ENCODE data around the gene WWOX.

WWOX gene

DNA sequence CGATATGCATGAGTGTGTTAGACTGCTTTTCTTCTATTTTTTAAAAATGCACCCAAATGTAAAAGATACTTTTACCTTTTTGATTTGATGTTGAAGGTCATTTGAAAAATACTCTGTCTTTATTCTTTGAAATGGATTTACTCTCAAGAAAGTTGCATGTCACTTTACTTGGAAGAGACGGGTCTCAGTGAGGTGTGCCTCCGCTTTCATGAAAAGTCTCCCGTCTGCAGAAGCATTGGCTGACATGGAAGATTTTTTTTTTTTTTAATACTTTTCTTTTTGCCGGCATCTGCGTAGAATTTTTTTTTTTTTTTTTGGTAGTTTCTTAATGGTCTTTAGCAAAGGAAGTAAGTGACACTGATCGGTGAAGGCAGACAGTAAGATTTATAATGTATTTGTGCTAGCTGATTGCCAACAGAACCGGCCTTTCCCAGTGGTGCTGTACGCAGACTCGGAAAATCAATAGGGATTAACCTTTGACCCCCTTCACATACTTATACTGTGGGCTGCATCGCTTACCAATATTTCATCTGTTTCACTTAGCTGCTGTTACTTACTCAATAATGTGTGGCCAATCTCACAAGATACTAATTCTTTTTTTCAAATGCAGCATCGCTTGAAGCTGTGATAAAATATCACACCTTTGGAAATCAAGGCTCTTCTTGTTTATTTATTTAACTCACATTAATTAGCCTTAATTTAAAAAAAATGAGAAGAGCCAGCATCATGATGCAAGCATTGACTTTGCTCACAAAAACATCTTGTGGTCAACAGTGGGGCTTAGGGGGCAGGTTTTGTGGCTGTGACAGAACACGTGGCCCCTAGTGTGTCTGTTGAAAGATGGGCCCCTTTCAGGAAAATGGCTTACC is 383.9 kb downstream of the WWOX start:
- no peak for DNase-seq

GRCh38 chr16:78484509-78485058 is 385.1 kb downstream of the WWOX start:
- DNase-seq, result no peak

- no peak for DNase-seq
These were observed 385.9 kb downstream of the WWOX start for GRCh38 chr16:78485188-78485916.

DNA sequence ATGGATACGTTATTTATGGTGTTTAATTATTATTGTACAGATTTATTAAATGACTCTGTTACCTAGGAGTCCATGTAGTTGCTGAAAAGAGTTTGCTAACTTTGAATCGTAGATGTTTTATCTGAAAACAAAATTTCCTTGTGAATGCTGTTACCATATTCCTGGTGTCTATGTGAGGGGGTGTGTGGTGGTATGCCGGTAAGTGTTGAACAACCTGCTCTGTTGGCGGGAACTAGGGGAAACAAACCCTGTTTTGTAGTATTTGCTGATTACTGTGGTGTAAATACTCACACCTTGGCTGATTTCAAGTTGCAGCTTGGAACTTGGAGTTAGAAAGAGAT is 386.4 kb downstream of the WWOX start:
- DNase-seq, result no peak

- DNase-seq, result no peak
These were observed 388.0 kb downstream of the WWOX start for GRCh38 chr16:78487471-78487870.

GRCh38 chr16:78489072-78489471 is 389.6 kb downstream of the WWOX start:
- no peak for DNase-seq

DNA sequence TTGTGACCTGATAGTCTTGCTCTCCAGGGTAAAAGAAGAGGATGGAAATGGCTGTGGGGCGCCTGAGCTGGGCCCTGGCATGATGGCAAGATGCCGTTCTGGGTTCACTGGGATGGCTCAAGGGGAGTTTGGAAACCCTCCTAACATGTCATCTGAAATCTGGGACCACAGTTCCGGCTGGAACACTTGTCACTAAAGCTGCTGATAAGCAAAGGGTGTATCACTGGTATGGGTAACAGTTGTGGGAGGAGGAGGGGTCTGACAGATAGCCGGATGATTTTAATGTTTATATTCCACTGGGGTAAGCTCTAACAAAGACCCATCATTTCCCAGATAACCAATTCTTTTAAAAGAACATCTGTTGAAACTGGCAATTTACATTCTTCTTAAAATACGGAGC is 390.2 kb downstream of the WWOX start:
- no peak for DNase-seq

DNA sequence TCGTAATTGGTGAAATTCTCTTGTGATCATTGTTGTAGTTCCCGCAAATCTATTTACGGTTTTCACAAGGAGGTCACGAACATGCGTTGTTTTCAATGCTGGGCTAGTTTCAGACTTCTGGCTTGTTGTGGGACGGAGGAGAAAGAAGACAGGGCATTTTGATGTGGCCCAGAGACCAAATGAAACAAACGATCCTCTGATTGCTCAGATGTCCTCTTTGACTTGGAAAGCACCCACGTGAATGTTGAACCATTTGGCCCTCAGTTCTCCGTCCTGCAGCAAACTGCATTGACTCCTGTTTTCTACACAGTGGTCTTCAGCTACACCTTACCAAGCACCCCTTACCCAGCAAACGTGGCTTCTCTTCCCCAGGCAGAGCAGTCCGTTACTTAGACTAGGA is 391.0 kb downstream of the WWOX start:
- DNase-seq, result no peak

GRCh38 chr16:78490847-78491246 is 391.4 kb downstream of the WWOX start:
- DNase-seq, result no peak

DNA sequence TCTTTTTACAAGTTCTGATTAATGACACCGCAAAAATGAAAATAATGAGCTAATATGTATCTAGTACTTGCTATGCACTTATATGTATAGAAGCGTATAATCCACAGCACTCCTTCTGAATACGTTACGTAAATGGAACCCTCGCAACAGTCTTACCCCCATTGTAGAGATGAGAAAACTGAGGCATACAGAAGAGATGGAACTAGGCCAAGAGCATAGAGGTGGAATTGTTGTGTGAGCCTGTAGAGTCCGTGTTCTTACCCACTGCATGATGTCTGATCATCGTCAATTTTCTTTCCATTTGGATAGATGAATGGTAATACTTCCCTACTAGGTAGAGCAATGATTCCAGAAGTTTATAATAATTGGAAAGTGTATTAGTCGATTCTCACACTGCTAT is 394.1 kb downstream of the WWOX start:
- no peak for DNase-seq

- no peak for DNase-seq
These were observed 394.7 kb downstream of the WWOX start for GRCh38 chr16:78494105-78494504.

DNA sequence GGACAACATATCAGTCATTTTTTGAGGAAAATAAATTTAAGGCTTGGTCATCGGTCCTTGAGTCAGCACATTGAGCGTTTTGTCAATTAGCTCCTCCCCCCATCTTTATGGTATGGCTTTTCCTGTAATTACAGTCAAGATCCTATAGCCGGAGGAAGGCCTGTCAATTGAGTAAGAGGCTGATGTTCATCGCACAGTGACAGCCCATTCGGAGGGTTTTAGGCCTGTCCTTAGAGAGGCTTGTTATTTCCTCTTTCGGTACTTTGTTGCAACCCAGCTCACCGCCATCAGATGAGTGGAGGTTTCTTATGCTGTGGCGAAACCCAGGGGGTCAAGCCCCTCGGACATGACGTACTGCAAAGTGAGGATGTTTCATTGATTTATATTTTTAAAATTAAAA is 395.2 kb downstream of the WWOX start:
- no peak for DNase-seq

- DNase-seq, result no peak
These were observed 396.7 kb downstream of the WWOX start for GRCh38 chr16:78496189-78496588.

DNA sequence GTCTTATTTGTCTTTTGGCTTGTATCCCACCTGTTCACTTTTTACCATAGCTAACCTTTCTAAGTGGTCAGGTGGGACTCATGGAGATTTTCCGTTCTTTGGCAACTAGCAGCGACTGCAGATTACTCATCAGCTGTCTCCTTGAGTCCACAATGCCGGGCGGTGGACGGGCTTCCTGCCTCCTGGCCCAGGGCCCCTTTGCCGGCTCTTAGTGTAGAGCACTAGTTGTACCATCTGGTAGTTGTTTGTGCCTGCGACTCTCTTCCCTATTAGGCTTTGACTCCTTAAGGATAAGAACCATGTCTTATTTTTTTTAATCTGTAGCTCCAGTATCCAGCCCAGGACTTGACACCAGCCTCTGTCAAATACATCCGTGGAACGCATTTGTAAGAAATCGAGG is 399.9 kb downstream of the WWOX start:
- DNase-seq, result no peak

DNA sequence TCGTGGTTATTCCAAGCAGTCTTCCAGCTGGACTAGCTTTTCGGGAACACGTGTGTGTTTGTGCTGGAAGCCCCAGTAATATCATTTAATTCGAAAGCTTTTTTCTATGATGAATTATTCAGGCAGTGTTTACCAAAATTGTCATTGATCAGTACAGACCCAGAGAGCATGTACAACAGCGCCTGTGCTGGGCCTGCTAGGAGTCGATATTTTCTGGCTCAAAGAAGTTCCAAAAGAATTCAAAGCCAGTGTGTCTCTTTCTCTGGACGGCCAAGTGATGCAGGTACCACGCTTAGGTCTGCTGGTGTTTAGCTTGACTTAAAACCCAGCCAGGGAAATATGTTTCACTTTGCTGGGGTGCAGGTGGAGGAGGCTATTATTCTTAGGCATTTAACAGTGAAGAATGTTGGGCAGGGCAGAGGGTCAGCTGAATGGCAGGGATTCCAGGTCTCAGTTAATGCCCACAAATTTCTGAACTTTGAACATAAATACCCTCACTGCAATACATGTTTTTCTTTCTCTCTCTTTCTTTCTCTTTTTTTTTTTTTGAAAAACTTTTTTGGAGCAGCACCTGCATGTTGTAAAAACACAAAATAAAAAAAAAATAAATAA is 401.3 kb downstream of the WWOX start:
- DNase-seq, result no peak

DNA sequence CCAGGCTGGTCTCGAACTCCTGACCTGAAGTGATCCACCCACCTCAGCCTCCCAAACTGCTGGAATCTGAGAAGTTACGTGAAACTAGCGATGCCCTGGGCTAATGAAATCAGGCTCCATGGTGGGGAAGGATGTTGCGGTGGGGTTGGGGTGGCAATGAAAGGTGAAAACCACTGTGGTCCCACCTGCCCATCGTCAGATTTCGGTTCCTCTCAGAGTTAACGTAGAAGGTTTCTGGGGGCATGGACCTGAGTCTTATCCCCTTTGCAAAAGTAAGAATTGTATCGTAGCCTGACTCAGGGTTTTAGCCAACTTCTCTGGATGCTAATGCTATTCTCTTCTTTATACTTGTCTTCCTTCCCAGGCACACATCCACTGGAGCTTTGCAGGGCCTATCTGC is 402.3 kb downstream of the WWOX start:
- no peak for DNase-seq

DNA sequence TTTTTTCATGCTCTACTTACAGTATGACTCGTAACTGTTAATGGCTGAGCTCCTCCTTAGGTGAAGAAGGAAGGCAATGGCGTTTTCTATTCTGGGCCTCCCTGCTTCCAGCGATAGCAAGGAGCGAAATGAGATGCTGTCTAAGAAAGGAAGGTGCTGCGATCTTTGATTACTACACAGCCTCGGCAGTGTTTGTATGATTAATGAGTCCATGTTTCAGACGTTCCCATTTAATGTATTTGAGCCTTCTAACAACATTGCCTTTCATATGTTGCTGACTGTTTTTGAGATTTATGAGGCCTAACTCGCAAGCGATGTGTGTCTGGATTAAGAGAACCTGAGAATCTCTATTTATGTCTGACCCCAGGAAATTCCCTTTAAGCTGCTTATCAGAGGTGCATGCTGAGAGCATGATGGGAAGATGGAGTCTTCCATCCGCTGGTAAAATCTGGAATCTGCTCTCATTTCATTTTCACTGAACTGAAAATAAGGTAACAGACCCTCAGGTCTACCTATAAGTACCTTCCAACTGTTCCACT is 403.4 kb downstream of the WWOX start:
- no peak for DNase-seq

GRCh38 chr16:78503602-78504001 is 404.1 kb downstream of the WWOX start:
- peak; percentile 0 for DNase-seq

DNA sequence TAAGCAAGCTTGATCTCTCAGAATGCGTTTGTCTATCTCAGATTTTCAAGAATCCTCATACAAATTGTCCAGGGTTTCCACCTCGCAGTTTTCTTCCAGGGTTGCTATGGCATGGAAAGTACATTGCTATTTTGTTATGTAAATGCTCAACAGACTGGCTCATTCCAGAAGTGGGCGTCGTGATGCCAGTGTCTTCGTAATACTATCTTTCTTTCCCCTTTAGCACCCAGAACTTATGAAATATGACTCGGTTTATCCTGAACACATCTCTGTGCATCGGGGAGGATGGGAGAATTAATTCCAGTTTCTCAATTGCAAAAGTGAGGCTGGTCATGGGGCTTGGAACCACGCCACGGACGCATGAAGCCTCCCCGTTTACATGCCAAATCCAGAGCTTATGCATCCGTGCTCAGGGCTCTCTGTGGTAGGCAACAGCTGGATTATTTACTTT is 405.0 kb downstream of the WWOX start:
- DNase-seq, result no peak

DNA sequence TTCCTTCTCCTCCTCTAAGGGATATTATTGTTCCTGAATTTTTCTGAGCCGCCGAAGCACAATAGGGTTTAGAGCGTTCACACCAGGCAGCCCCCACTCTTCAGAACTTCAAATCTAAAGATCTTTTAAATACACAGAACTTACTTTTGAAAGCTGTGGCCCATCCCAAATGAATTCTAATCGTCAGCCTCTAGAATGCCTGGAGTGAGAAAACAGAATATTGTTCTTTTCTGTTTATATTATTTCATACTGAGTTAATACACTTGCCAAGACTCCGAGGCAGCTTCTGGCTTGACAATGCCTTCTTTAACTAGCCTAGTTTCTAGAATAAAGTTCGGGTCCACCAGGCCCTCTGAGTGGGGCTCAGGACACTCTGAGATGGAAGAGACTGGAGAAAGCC is 405.6 kb downstream of the WWOX start:
- DNase-seq, result no peak

DNA sequence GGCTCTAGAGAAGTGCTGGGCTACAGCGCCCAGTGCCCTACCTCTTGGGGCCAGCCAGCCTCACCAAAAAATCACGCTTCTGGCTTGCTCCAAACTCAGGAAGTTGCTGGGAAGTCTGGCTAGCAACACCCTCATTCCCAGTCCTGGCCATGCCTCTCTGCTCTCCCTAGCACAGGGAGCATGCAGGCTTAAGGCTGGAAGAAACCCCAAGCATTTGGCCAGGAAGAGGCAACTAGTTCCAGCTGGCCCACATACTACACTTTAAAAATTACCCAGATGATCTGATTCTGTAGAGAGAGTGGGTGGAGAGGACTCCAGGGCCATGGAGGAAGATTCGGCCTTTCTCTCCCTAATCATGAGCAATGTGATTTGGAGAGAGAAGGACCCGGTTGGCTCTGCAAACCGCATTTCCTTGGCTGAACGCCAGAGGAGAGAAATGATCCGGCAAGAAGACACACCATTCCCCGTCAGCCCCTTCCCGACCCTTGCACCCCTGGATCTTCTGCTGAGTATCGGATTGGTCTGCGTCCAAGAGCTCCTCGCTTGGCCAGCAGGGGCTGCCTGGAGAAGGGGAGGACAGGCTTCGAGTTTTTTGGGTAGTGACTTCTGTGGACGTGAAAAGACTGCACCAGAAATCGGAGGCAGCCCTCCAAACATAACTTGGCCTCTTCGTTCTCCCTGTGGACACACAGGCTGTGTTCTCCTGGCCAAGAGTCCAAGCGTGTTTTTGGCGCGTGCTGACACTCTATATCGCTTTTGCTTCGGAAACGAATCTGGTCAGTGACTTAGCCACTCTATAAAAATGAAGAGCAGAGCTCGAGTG is 406.3 kb downstream of the WWOX start:
- DNase-seq, result no peak

DNA sequence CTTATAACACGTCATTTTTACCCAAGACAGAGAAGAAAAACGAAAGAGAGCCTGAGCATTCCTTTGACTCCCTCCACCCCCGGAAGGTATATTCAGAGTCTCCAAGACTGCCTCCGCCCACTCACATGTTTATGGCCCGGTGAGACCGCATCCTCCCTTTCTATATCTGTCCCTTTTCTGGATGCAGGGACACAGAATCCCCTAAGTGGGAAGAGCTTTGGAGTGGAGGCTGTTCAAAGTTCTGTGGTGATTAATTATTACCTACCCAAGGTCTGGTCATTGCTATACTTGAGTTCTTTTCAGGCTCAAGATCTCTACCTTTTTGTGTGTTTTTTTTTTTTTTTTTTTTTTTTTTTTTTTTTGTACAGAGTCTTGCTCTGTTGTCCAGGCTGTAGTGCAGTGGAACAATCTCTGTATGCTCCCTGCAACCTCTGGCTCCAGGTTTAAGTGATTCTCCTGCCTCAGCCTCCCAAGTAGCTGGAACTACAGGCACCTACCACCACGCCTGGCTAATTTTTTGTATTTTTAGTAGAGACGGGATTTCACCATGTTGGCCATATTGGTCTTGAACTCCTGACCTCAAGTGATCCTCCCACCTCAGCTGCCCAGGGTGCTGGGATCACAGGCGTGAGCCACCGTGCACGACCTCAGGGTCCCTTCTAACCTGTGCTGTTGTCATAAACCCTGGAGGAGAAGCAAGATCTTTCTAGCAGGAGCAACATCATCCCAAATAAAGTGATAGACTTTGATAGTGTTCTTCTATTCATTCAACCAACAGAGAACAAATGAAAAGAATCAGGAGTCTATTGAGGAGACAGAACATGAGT is 407.1 kb downstream of the WWOX start:
- DNase-seq, result no peak
